GM12875 (cell line): ENCODE measurements around the gene CBFA2T3.
"Not testable (repeated sequence)": the region's sequence is repeated elsewhere in the genome, so short reads cannot be mapped to it uniquely, and the experiment has no call there.

Source experiments
- H3K4me3 ChIP-seq: one replicate; pipeline ENCODE4 v1.5.1; 2011; ENCODE audit warnings: low read depth, low read length, control low read depth
- TF ChIP-seq, protein P1 (sequence below): IDR thresholded peaks from 2 replicates; pipeline ENCODE4 v1.5.1; 2011; ENCODE audit warnings: low read depth, mild to moderate bottlenecking, control low read depth, inconsistent platforms, low read length, moderate library complexity, borderline replicate concordance; ENCODE audit not compliant: insufficient read depth

The CBFA2T3 gene

DNA sequence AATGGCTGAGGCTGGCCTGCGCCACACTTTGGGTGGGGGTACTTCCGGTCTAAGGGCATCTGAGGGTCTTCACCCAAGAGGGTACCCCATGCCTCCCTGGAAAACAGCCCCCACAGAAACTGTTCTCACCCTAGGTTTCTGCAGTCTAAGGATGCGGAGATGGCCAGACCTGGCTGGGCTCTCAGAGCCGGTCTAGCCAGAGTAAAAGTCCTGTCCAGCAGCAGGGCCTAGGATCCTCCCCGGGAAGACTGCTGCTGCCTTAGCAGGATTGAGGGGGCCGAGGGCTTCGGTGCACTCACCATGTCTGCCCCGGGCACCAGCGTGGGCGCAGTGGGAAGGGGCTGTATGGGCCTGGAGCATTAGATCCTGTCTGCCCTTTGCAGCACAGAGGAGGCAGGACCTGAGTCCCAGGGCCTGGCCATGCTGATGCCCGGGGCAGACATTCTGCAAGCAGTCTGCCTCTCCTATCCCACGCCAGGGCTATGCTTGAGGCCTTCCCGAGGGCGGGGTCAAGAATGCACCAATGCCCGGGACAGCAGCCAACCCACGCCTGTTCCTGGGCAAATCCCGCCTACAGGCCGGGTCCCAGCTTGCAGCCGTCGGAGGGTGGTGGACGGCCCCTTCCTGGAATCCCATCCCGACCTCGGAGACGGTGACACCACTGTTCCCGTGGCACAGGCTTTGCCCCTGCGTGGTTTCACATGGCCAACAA lies 54.7 kb downstream of the CBFA2T3 start:
- no peak overlapping the region for H3K4me3 ChIP-seq
- TF ChIP-seq, protein P1, sequence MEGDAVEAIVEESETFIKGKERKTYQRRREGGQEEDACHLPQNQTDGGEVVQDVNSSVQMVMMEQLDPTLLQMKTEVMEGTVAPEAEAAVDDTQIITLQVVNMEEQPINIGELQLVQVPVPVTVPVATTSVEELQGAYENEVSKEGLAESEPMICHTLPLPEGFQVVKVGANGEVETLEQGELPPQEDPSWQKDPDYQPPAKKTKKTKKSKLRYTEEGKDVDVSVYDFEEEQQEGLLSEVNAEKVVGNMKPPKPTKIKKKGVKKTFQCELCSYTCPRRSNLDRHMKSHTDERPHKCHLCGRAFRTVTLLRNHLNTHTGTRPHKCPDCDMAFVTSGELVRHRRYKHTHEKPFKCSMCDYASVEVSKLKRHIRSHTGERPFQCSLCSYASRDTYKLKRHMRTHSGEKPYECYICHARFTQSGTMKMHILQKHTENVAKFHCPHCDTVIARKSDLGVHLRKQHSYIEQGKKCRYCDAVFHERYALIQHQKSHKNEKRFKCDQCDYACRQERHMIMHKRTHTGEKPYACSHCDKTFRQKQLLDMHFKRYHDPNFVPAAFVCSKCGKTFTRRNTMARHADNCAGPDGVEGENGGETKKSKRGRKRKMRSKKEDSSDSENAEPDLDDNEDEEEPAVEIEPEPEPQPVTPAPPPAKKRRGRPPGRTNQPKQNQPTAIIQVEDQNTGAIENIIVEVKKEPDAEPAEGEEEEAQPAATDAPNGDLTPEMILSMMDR, result no peak

DNA sequence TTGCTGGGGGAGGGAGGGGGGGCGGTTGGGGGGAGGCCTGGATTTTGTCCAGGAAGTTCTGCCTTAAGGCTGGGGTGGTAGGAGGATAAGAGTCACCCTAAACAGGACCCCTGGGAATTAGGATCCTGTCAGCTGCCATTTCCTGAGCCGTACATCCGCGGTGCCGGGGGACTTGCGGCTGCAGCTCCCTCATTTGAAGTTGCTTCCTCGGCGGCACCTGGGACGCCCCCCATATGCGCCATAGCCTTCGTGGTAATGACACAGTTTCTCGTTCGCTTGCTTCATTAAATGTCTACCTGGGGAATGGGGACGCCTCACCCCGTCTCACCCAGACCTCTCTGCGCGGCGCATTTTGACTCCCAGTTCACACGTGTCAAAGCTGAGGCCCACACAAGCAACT lies 55.4 kb downstream of the CBFA2T3 start:
- no peak overlapping the region for H3K4me3 ChIP-seq
- TF ChIP-seq, protein P1, result no peak

DNA sequence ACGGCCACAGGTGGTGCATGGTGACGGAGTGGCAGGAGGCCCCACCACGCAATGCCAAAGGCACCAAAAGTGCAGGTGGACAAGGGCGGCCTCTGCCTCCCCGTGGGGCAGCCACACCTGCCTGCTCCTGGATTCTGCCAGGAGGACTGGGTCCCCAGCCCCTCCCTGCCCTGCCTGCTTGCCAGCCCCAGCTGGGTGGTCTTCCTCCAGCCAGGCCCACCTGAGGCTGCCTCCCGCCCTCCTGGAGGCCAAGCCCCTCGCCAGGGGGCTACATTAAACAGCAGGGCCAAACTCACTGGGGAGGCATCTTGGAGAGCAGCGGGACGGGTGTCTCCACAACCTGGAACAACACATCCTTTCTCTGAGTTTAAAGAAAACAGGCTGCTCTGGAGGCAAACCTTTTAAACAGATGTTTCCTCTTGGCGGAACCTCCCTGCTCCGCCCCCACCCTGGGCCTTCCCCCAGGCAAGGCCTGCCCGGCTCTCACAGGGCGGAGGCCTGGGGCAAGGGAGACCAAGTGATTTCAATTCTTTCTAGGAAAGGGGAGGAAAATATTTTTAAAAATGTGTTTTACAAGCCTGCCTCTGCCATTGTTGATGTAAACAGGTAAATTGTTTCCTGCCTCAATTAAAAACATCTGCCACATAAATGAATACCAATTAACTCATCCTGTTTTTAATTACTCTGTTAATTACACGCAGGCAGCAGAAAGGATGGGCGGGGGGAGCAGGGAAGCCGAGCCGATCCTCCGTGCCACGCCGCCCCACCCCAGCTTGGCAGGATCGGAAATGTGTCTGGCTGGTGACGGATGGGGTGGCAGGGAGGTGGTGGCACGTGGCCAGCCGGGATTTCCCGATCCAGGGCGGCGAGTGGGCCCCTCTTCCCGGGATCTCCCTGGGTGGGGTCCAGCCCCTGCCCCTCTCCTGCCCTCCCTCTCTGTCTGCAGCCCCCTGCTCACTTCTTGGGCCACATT lies 56.1 kb downstream of the CBFA2T3 start:
- no peak overlapping the region for H3K4me3 ChIP-seq
- TF ChIP-seq, protein P1, result no peak

DNA sequence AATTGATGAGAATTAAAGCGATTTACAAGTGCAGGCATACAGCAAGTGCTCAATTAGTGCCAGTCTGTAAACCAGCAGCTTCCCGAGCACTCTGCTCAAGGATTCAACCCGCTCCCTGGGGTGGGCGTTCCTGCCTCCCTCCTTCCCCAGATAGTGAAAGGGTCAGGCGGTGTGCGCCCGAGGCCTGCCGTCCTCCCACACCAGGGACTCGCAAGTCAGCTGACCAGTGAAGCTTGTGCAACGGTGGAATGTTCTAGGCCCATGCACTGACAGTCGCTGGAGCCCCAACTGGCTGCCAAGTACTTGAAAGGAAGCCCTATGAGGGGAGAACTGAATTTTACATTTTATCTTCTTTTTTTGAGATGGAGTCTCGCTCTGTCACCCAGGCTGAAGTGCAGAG lies 57.1 kb downstream of the CBFA2T3 start:
- TF ChIP-seq, protein P1, result no peak
- H3K4me3 ChIP-seq, result no peak overlapping the region

DNA sequence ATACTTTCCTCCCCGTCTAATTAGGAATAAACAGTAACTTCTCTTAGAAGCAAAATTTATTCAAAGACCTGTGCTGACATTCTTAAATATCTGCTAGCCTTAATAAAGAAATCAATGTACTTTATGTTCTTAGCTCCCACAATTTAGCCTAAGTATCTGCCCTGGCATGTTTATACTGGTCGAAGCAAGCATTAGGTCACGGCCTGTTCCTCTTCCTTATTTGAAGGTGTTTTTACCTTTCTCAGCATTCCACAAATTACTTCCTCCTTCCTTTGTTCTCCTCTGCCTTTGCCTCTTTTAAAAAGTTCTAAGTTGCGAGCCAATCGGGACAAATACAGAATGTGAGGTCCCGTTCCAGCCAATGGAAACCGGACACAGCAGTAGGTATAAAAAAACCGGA lies 58.1 kb downstream of the CBFA2T3 start:
- H3K4me3 ChIP-seq, result not testable (repeated sequence)

DNA sequence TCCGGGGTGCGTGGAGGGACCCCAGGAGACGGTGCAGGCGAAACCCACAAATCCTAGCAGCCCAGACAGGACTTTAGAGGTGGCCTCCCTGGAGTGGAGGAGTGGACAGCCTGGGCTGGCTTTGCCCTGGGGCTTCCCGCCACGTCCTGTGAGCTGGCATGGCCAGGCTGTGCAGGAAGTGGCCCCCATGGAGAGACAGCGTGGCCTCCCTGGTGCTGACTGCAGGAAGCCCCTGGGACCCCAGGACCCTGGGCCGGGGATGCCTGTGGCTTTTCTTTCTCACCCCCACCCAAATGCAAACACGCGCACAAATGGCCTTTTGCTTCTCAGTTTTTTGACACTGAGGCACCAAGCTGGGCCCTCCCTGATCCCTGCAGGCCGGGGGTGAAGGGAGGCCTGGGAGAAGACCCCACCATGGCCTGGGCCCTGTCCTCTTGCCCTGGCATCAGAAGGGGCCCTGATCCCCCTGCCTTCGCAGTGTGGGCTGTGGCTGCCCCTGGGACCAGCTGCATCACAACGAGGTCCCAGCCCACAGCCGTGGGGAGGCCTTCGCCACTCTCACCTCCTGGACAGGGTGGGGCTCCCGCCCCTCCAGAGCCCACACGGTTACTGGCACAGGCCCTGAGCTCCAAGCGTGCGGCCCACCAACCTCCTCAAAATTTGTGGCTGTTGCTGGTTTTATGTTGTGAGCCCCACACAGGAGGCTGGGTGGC lies 58.9 kb downstream of the CBFA2T3 start:
- TF ChIP-seq, protein P1, result no peak
- no peak overlapping the region for H3K4me3 ChIP-seq

DNA sequence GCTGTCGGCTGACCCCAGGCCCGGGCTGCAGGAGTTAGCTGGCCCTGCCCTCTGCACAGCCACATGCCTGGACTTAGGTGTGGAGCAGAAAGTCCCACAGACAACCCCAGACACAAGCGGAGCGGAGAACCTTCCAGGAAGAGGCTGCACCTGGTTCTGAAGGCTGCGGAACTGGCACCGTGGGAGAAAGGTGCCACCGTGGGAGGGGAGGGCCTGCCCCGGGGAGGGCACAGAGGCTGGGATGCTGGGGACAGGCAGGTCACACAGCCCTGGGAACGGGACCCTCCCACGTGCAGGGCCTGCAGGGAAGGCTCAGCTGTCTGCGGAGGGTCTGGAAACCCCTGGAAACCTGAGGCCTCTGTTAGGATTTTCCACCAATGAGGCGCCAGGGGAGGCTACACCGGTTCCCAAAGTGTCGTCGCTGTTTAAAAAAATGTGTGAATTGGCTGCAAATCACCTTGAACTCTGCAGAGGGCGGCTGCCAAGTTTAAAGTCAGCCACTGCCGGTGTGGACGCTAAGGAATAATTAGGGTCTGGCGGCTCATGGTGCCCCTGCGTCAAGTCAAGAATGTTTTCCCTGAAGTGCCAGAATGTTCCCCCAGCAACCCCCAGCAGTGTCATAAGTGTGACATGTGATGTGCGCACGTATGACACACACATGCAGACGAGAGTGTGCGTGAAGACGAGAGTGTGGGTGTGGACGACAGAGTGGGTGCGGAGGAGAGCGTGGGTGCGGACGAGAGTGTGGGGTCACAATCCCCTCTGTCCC lies 59.7 kb downstream of the CBFA2T3 start:
- H3K4me3 ChIP-seq, result no peak overlapping the region
- TF ChIP-seq, protein P1, result no peak
